Measurements from ENCODE around the gene CCDC188. TPM values are rescaled to one million over a fixed set of nuclear protein-coding genes. Genes with fewer than 3 reads are reported as not detected.

The CCDC188 gene
- total RNA-seq, 1 donor from 2014 or later: not detected

GRCh38 chr22:20186871-20187546 is 36.2 kb upstream of the CCDC188 start:
- H3K27me3 Mint-ChIP-seq (ENCODE audit: low read depth): peaks cover 2% of the 10 kb centered on the region
- H3K4me3 Mint-ChIP-seq: no peak overlapping the region
- DNase-seq (ENCODE audit: low spot score in 2 of 2, unreplicated experiment in 2 of 2): no peak
- no peaks in the 10 kb centered on the region for H3K9me3 Mint-ChIP-seq
- no peaks in the 10 kb centered on the region for H3K4me1 Mint-ChIP-seq
- TF ChIP-seq CTCF (IDR thresholded peaks at IDR 0.05; ENCODE audit: unreplicated experiment): no peak
- no peak overlapping the region for H3K27ac Mint-ChIP-seq
- no peaks in the 10 kb centered on the region for H3K36me3 Mint-ChIP-seq

- no peak overlapping the region for H3K4me3 Mint-ChIP-seq
- H3K4me1 Mint-ChIP-seq: no peaks in the 10 kb centered on the region
- no peaks in the 10 kb centered on the region for H3K9me3 Mint-ChIP-seq
- peaks cover 2% of the 10 kb centered on the region for H3K27me3 Mint-ChIP-seq (ENCODE audit: low read depth)
- no peak overlapping the region for H3K27ac Mint-ChIP-seq
- TF ChIP-seq CTCF (IDR thresholded peaks at IDR 0.05; ENCODE audit: unreplicated experiment): no peak
- no peaks in the 10 kb centered on the region for H3K36me3 Mint-ChIP-seq
- DNase-seq (ENCODE audit: low spot score in 2 of 2, unreplicated experiment in 2 of 2): no peak
Measured at GRCh38 chr22:20186183-20186870, 35.5 kb upstream of the CCDC188 start.

GRCh38 chr22:20185750-20186149 is 34.9 kb upstream of the CCDC188 start:
- no peak for TF ChIP-seq CTCF (IDR thresholded peaks at IDR 0.05; ENCODE audit: unreplicated experiment)
- Mint-ChIP-seq H3K4me1 (no peaks in the 10 kb centered on the region), H3K27me3 (ENCODE audit: low read depth) (peaks cover 2% of the 10 kb centered on the region), H3K36me3 (no peaks in the 10 kb centered on the region), H3K9me3 (no peaks in the 10 kb centered on the region), H3K4me3 (no peak overlapping the region), H3K27ac (no peak overlapping the region)
- no peak for DNase-seq (ENCODE audit: low spot score in 2 of 2, unreplicated experiment in 2 of 2)

GRCh38 chr22:20184501-20185165 is 33.8 kb upstream of the CCDC188 start:
- DNase-seq (ENCODE audit: low spot score in 2 of 2, unreplicated experiment in 2 of 2): no peak
- Mint-ChIP-seq H3K4me1 (no peaks in the 10 kb centered on the region), H3K27me3 (ENCODE audit: low read depth) (peaks cover 2% of the 10 kb centered on the region), H3K4me3 (no peak overlapping the region), H3K27ac (no peak overlapping the region), H3K9me3 (no peaks in the 10 kb centered on the region), H3K36me3 (no peaks in the 10 kb centered on the region)
- no peak for TF ChIP-seq CTCF (IDR thresholded peaks at IDR 0.05; ENCODE audit: unreplicated experiment)

GRCh38 chr22:20183823-20184222 is 33.0 kb upstream of the CCDC188 start:
- no peak for DNase-seq (ENCODE audit: low spot score in 2 of 2, unreplicated experiment in 2 of 2)
- no peaks in the 10 kb centered on the region for H3K4me1 Mint-ChIP-seq
- TF ChIP-seq CTCF (IDR thresholded peaks at IDR 0.05; ENCODE audit: unreplicated experiment): no peak
- H3K36me3 Mint-ChIP-seq: no peaks in the 10 kb centered on the region
- no peak overlapping the region for H3K4me3 Mint-ChIP-seq
- no peaks in the 10 kb centered on the region for H3K9me3 Mint-ChIP-seq
- no peak overlapping the region for H3K27ac Mint-ChIP-seq
- peaks cover 2% of the 10 kb centered on the region for H3K27me3 Mint-ChIP-seq (ENCODE audit: low read depth)
